Keratinocyte (primary cell): ENCODE results near the gene MLLT10. TPM values are rescaled to one million over a fixed set of nuclear protein-coding genes. Genes with fewer than 3 reads are reported as not detected.

Experiments
- DNase-seq: peaks from one replicate; pipeline ENCODE4 v3.0.0-alpha.2; 2011; ENCODE audit warnings: low read depth, missing footprints, low spot score
- FAIRE-seq: peaks from 2 replicates; lab custom pipeline; 2011; peaks lifted over from hg19 to GRCh38; lab: Jason Lieb, UNC
- H2AFZ ChIP-seq: 2 replicates; pipeline ENCODE4 v1.6.0; 2012; ENCODE audit warnings: low read length, control low read depth, inconsistent platforms; ENCODE audit not compliant: control insufficient read depth
- H3K27ac ChIP-seq: 2 replicates; pipeline ENCODE4 v1.5.1; 2011; ENCODE audit warnings: low read length; ENCODE audit not compliant: control insufficient read depth, insufficient read depth
- H3K27me3 ChIP-seq: 3 replicates; pipeline ENCODE4 v1.6.0; 2011; ENCODE audit warnings: low read length; ENCODE audit not compliant: control insufficient read depth, insufficient read depth; ENCODE audit errors: extremely low read depth
- H3K36me3 ChIP-seq, 2 experiments: 2 replicates in 1 of 2; 3 replicates in 1 of 2; pipeline ENCODE4 v1.5.1; 2011; ENCODE audit warnings: low read length in 2 of 2, mild to moderate bottlenecking in 1 of 2; ENCODE audit not compliant: control insufficient read depth in 2 of 2, insufficient read depth in 2 of 2; ENCODE audit errors: extremely low read depth in 1 of 2
- H3K4me1 ChIP-seq: 3 replicates; pipeline ENCODE4 v1.5.1; 2011; ENCODE audit warnings: low read length; ENCODE audit not compliant: control insufficient read depth, insufficient read depth; ENCODE audit errors: extremely low read depth
- H3K4me2 ChIP-seq: 3 replicates; pipeline ENCODE4 v1.6.0; 2011; ENCODE audit warnings: low read depth, low read length; ENCODE audit not compliant: control insufficient read depth, insufficient read depth; ENCODE audit errors: extremely low read depth
- H3K4me3 ChIP-seq, 3 experiments: fragments of 200-600 bp in 1 of 3; sonication (generic) in 1 of 3; 2 replicates in 2 of 3; 3 replicates in 1 of 3; pipeline ENCODE4 v1.5.1; 2011 to 2016; ENCODE audit warnings: low read length in 3 of 3, mild to moderate bottlenecking in 3 of 3, control low read depth in 2 of 3, inconsistent platforms in 1 of 3, low read depth in 1 of 3, mixed read lengths in 1 of 3, mixed run types in 1 of 3, moderate library complexity in 1 of 3; ENCODE audit not compliant: control insufficient read depth in 2 of 3, insufficient read depth in 2 of 3; ENCODE audit errors: extremely low read depth in 1 of 3
- H3K79me2 ChIP-seq: 2 replicates; pipeline ENCODE4 v1.6.0; 2012; ENCODE audit warnings: low read length; ENCODE audit not compliant: control insufficient read depth, insufficient read depth
- H3K9ac ChIP-seq: 3 replicates; pipeline ENCODE4 v1.6.0; 2011; ENCODE audit warnings: low read length; ENCODE audit not compliant: control insufficient read depth, insufficient read depth; ENCODE audit errors: extremely low read depth
- H3K9me1 ChIP-seq: 3 replicates; pipeline ENCODE4 v1.6.0; 2011; ENCODE audit warnings: low read length; ENCODE audit not compliant: control insufficient read depth, insufficient read depth; ENCODE audit errors: extremely low read depth
- H3K9me3 ChIP-seq: 2 replicates; pipeline ENCODE4 v1.5.1; 2012; ENCODE audit warnings: low read depth, low read length; ENCODE audit not compliant: control insufficient read depth
- H4K20me1 ChIP-seq: 3 replicates; pipeline ENCODE4 v1.6.0; 2011; ENCODE audit warnings: low read length; ENCODE audit not compliant: control insufficient read depth, insufficient read depth; ENCODE audit errors: extremely low read depth
- EZH2 ChIP-seq: IDR thresholded peaks from one replicate; pipeline ENCODE4 v1.6.1; 2012; ENCODE audit warnings: inconsistent platforms, mild to moderate bottlenecking, low read length, moderate library complexity
- dilution Hi-C: fragments of 300-500 bp; cut with MboI; formaldehyde crosslinking; loops from one replicate; pipeline ENCODE4 v1.7.0; 2020; ENCODE audit warnings: low sequenced_read_pairs; ENCODE audit not compliant: extremely low pct_ligation_motif_present
- polyA plus RNA-seq, 5 experiments: library from polyadenylated mRNA; depleted of rRNA in 3 of 5; stranded (reverse) in 3 of 5; stranded (forward) in 1 of 5; unstranded in 1 of 5; fragments of >200 nt; gene quantifications; 1 replicate in 1 of 5; 2 replicates in 3 of 5; 3 replicates in 1 of 5; pipeline versions ENCODE4 v1.2.1 to v1.2.3, GENCODE V29; 2011 to 2012; ENCODE audit warnings: missing spikeins in 2 of 5, low read depth in 1 of 5, low replicate concordance in 1 of 5
- TF ChIP-seq, protein P1 (sequence below), 3 experiments: IDR thresholded peaks in 1 of 3; conservative IDR thresholded peaks in 1 of 3; optimal IDR thresholded peaks in 1 of 3; 2 replicates in 2 of 3; 3 replicates in 1 of 3; pipeline versions ENCODE3 to v1.5.1; 2011; ENCODE audit warnings: low read length in 3 of 3, mild to moderate bottlenecking in 3 of 3, moderate library complexity in 2 of 3, control low read depth in 1 of 3, inconsistent platforms in 1 of 3; ENCODE audit not compliant: insufficient read depth in 2 of 3; ENCODE audit errors: extremely low read depth in 1 of 3

The MLLT10 gene
- polyA plus RNA-seq, 1 donor (not counting 4 experiments of a cell fraction or from before 2014, with no cell fraction given) = 40.2 TPM

DNA sequence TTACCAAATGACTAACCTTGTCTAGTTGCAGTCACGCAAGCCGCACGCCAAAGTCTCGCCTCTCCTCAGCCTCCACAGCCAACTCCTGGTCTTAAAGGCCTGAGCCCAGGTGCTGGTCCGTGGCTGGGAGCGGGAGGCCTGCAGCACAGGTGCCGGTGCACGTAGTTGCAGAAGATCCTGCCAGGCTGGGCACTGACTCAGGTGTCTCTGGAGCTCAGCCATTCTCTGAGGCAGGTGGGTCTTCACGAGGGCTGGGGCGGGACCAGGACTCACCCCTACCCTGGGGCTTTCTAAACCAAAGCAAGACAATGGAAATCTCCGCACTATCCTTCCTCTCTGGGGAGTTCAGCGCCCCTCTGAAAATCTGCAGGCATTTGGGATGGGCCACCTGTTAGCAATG lies 216.4 kb downstream of the MLLT10 start:
- Histone ChIP-seq H3K4me3 (no peak overlapping the region), H4K20me1 (no peaks in the 10 kb centered on the region), H3K9ac (no peak overlapping the region), H3K4me2 (peak overlapping the region; percentile 35), H3K79me2 (no peaks in the 10 kb centered on the region), H3K9me3 (no peaks in the 10 kb centered on the region), H3K4me1 (peaks cover 16% of the 10 kb centered on the region), H3K9me1 (no peaks in the 10 kb centered on the region), H3K27me3 (no peaks in the 10 kb centered on the region), H3K27ac (no peak overlapping the region), H3K36me3 (no peaks in the 10 kb centered on the region), H2AFZ (no peak overlapping the region)
- dilution Hi-C loops = no loop called here
- FAIRE-seq (no peak), DNase-seq (no peak)
- TF ChIP-seq EZH2 = no peak
- TF ChIP-seq, protein P1, sequence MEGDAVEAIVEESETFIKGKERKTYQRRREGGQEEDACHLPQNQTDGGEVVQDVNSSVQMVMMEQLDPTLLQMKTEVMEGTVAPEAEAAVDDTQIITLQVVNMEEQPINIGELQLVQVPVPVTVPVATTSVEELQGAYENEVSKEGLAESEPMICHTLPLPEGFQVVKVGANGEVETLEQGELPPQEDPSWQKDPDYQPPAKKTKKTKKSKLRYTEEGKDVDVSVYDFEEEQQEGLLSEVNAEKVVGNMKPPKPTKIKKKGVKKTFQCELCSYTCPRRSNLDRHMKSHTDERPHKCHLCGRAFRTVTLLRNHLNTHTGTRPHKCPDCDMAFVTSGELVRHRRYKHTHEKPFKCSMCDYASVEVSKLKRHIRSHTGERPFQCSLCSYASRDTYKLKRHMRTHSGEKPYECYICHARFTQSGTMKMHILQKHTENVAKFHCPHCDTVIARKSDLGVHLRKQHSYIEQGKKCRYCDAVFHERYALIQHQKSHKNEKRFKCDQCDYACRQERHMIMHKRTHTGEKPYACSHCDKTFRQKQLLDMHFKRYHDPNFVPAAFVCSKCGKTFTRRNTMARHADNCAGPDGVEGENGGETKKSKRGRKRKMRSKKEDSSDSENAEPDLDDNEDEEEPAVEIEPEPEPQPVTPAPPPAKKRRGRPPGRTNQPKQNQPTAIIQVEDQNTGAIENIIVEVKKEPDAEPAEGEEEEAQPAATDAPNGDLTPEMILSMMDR (optimal IDR thresholded peaks at IDR 0.05 in 1 of 3, IDR thresholded peaks at IDR 0.05 in 1 of 3, conservative IDR thresholded peaks at IDR 0.05 in 1 of 3; ENCODE audit: extremely low read depth in 1 of 3, insufficient read depth in 2 of 3, low read length in 3 of 3) = no peak

DNA sequence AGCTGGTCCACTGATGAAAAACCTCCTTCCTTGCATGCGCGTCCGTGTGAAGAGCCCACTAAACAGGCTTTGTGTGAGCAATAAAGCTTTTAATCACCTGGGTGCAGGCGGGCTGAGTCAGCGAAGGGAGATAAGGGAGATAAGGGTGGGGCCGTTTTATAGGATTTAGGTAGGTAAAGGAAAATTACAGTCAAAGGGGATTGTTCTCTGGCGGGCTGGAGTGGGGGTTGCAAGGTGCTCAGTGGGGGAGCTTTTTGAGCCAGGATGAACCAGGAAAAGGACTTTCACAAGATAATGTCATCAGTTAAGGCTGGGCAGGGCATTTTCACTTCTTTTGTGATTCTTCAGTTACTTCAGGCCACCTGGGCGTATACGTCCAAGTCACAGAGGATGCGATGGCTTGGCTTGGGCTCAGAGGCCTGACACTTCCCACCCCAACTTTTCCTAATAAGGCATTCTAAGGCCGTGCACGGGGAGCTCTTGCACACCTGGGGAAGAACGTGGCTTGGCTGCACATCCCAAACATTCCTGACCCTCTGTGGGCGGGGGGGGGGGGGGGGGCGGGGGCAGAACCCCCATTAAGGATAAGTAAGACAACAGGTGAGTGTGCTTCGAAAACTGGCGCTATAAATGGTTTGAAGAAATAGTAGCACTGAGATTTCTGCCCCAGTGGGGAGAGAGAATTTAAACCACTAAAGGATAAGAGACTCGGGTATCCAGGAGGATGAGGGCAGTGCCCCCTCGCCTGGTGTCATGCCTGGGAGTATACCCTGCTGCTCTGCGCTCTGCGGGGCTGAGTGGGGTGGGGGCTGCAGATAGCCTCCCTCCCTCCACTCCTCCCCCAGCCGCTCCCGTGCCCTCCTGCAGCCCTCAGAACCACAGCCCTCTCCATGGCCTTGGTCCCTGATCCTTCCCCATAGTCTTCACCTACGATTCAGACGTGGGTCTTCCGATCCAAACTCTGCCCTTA lies 217.6 kb downstream of the MLLT10 start:
- Histone ChIP-seq H3K36me3 (no peaks in the 10 kb centered on the region), H3K27me3 (no peaks in the 10 kb centered on the region), H3K4me2 (peak overlapping the region; percentile 35), H4K20me1 (no peaks in the 10 kb centered on the region), H3K4me3 (peak overlapping the region in 1 of 3 experiments; percentile 31), H3K9ac (no peak overlapping the region), H3K4me1 (peaks cover 16% of the 10 kb centered on the region), H2AFZ (no peak overlapping the region), H3K9me3 (no peaks in the 10 kb centered on the region), H3K9me1 (no peaks in the 10 kb centered on the region), H3K79me2 (no peaks in the 10 kb centered on the region), H3K27ac (peak overlapping the region; percentile 36)
- no peak for DNase-seq
- FAIRE-seq = no peak
- TF ChIP-seq EZH2 = no peak
- TF ChIP-seq, protein P1 (optimal IDR thresholded peaks at IDR 0.05 in 1 of 3, IDR thresholded peaks at IDR 0.05 in 1 of 3, conservative IDR thresholded peaks at IDR 0.05 in 1 of 3; ENCODE audit: extremely low read depth in 1 of 3, insufficient read depth in 2 of 3, low read length in 3 of 3) = no peak
- dilution Hi-C loops = no loop called here
